GM18951 (cell line): ENCODE data around the gene PTPRM.

Source experiments
- POLR2A ChIP-seq: IDR thresholded peaks from 4 replicates; pipeline ENCODE4 v1.6.1; 2011; ENCODE audit warnings: mild to moderate bottlenecking; ENCODE audit not compliant: insufficient read length, insufficient read depth; ENCODE audit errors: extremely low read depth
- in situ Hi-C: fragments of 300-500 bp; cut with MboI; formaldehyde crosslinking; loops from one replicate; pipeline ENCODE4 v1.12.0; 2022; ENCODE audit warnings: low sequenced_read_pairs, mixed read lengths, inconsistent platforms; ENCODE audit not compliant: unreplicated experiment

Gene PTPRM

GRCh38 chr18:8409151-8409550 lies 842.0 kb downstream of the PTPRM start:
- TF ChIP-seq POLR2A: no peak
- in situ Hi-C loops: no loop called here

GRCh38 chr18:8411492-8411891 lies 844.4 kb downstream of the PTPRM start:
- no peak for TF ChIP-seq POLR2A
- in situ Hi-C loops: no loop called here

- TF ChIP-seq POLR2A: no peak
- in situ Hi-C loops: no loop called here
Measured at GRCh38 chr18:8412117-8412516, 845.0 kb downstream of the PTPRM start.

GRCh38 chr18:8413189-8413588 lies 846.1 kb downstream of the PTPRM start:
- in situ Hi-C loops: no loop called here
- TF ChIP-seq POLR2A: no peak

- no peak for TF ChIP-seq POLR2A
- in situ Hi-C loops: no loop called here
Measured at GRCh38 chr18:8413751-8414150, 846.6 kb downstream of the PTPRM start.

GRCh38 chr18:8416212-8417019 lies 849.3 kb downstream of the PTPRM start:
- in situ Hi-C loops: no loop called here
- no peak for TF ChIP-seq POLR2A

GRCh38 chr18:8422391-8422790 lies 855.3 kb downstream of the PTPRM start:
- in situ Hi-C loops: no loop called here

GRCh38 chr18:8423051-8423557 lies 856.0 kb downstream of the PTPRM start:
- in situ Hi-C loops: no loop called here
- no peak for TF ChIP-seq POLR2A

More at GRCh38 chr18:8422391-8422790, 855.3 kb downstream of the PTPRM start:
- TF ChIP-seq POLR2A: no peak

- no peak for TF ChIP-seq POLR2A
- in situ Hi-C loops: no loop called here
Measured at GRCh38 chr18:8424481-8424880, 857.4 kb downstream of the PTPRM start.

- in situ Hi-C loops: no loop called here
Measured at GRCh38 chr18:8424917-8425725, 858.0 kb downstream of the PTPRM start.

GRCh38 chr18:8426401-8426800 lies 859.3 kb downstream of the PTPRM start:
- in situ Hi-C loops: no loop called here

More at GRCh38 chr18:8424917-8425725, 858.0 kb downstream of the PTPRM start:
- TF ChIP-seq POLR2A: no peak

GRCh38 chr18:8427339-8427738 lies 860.2 kb downstream of the PTPRM start:
- TF ChIP-seq POLR2A: no peak
- in situ Hi-C loops: no loop called here

More at GRCh38 chr18:8426401-8426800, 859.3 kb downstream of the PTPRM start:
- no peak for TF ChIP-seq POLR2A

GRCh38 chr18:8428951-8429350 lies 861.8 kb downstream of the PTPRM start:
- TF ChIP-seq POLR2A: no peak
- in situ Hi-C loops: no loop called here

GRCh38 chr18:8431036-8431435 lies 863.9 kb downstream of the PTPRM start:
- in situ Hi-C loops: no loop called here

GRCh38 chr18:8433323-8433722 lies 866.2 kb downstream of the PTPRM start:
- TF ChIP-seq POLR2A: no peak
- in situ Hi-C loops: no loop called here

More at GRCh38 chr18:8431036-8431435, 863.9 kb downstream of the PTPRM start:
- TF ChIP-seq POLR2A: no peak
